Measurements from ENCODE around the gene DOLPP1.
A peak's percentile ranks its signal among the peaks of the same experiment; 100 is the strongest.
"Not testable (repeated sequence)": the region's sequence is repeated elsewhere in the genome, so short reads cannot be mapped to it uniquely, and the experiment has no call there.

DOLPP1 gene

GRCh38 chr9:129110740-129111527 is 30.0 kb downstream of the DOLPP1 start, which contains the start of the genes CRAT and PTPA:
TSS of gene CRAT (minus strand) at chr9:129110793. CDS start at chr9:129110509, 284 bp downstream.
TSS of gene PTPA (plus strand) at chr9:129111415. CDS start at chr9:129111601, 186 bp downstream.
- H3K4me3 ChIP-seq (ENCODE audit: low read length) = peak within 1 kb of the TSS; percentile 83
- peak; percentile 97 for DNase-seq (ENCODE audit: low read depth)
- TF ChIP-seq CTCF (IDR thresholded peaks at IDR 0.05; ENCODE audit: insufficient read depth, low read depth, low read length, missing control alignments) = no peak

DNA sequence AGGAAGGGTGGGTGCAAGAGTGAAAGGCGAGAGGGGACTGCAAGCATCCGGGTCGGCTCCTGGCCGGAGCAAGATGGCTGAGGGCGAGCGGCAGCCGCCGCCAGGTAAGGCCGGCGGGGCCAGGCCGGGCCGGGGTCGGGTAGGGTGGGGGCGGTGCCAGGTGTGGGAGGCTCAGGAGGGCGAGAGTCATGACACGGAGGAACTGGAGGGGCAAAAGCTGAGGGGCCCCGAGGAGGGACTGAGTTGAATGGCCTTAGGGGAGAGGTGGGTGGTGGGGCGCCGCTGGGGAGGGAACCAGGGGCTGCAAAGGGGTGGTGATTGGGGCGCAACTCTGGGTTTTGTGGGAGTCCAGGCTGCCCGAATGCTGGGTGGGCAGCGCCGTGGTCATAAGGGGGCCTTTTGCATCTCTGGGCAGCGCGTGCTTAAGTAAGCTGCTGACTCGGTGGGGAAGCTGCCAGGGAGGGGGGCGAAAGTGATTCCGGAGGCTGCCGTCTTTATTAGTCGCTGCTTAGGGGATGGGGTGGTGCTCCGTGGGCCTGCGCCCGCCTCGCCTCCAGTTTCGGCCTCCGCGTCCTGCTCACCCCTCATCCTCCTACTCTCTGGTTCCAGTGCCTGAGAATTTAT is 30.7 kb downstream of the DOLPP1 start:
- DNase-seq (ENCODE audit: low read depth) = peak; percentile 41
- no peak for TF ChIP-seq CTCF (IDR thresholded peaks at IDR 0.05; ENCODE audit: insufficient read depth, low read depth, low read length, missing control alignments)

GRCh38 chr9:129112526-129112925 is 31.6 kb downstream of the DOLPP1 start:
- peak overlapping the region; percentile 83 for H3K4me3 ChIP-seq (ENCODE audit: low read length)
- DNase-seq (ENCODE audit: low read depth) = not testable (repeated sequence)

More for the DNA sequence above, 30.7 kb downstream of the DOLPP1 start:
- peak overlapping the region; percentile 83 for H3K4me3 ChIP-seq (ENCODE audit: low read length)

DNA sequence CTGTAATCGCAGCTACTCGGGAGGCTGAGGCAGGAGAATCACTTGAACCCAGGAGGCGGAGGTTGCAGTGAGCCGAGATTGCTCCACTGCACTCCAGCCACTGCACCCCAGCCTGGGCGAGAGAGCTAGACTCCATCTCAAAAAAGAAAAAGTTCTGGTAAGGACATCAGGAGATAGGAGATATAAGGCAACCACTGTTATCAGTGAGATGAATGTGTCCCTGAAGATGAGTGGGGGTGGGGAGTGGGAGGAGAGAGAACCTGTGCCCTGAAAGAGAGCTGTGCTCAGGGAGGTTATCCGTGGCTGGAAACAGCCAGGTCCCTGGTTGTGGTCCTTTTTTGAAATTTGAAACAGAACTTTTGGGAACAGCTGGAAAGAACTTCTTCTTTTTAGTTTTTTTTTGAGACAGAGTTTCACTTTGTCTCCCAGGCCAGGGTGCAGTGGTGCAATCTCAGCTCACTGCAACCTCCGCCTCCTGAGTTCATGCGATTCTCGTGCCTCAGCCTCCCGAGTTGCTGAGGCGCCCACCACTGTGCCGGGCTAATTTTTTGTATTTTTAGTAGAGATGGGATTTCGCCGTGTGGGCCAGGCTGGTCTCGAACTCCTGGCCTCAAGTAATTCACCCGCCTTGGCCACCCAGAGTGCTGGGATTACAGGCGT is 32.9 kb downstream of the DOLPP1 start:
- no peak overlapping the region for H3K4me3 ChIP-seq (ENCODE audit: low read length)
- DNase-seq (ENCODE audit: low read depth) = no peak
- TF ChIP-seq CTCF (IDR thresholded peaks at IDR 0.05; ENCODE audit: insufficient read depth, low read depth, low read length, missing control alignments) = no peak

DNA sequence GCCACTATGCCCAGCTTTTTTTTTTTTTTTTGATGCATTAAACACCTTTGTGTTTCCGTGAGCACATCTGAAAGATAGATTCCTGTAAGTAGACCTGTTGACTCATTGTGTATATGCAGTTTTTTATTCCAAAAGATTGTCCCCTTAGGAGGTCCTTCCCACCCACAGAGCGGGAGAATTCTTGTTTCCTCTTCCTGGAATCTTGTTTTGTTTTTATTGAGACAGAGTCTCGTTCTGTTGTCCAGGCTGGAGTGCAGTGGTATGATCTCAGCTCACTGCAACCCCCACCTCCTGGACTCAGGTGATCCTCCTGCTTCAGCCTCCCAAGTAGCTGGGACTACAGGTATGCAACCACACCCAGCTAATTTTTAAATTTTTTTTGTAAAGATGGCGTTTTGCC is 37.9 kb downstream of the DOLPP1 start:
- TF ChIP-seq CTCF (IDR thresholded peaks at IDR 0.05; ENCODE audit: insufficient read depth, low read depth, low read length, missing control alignments) = no peak
- no peak overlapping the region for H3K4me3 ChIP-seq (ENCODE audit: low read length)
- DNase-seq (ENCODE audit: low read depth) = no peak

DNA sequence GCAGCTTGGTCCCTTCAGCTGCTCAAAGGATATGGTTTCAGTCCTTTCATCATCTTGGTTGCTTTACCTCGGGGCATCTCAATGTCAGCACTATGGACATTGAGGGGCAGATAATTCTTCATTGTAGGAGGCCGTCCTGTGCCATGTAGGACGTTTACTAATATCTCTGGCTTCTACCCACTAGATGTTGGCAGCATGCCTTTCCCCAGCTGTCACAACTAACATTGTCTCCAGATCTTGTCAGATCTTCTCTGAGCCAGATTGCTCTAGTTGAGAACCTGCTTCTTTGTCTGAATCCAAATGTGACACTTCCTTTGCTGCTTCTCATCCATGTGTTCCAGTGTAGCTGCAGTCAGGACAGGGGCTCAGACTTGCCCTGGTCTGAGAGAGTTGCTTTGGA is 40.6 kb downstream of the DOLPP1 start:
- DNase-seq (ENCODE audit: low read depth) = no peak
- no peak for TF ChIP-seq CTCF (IDR thresholded peaks at IDR 0.05; ENCODE audit: insufficient read depth, low read depth, low read length, missing control alignments)
- no peak overlapping the region for H3K4me3 ChIP-seq (ENCODE audit: low read length)

DNA sequence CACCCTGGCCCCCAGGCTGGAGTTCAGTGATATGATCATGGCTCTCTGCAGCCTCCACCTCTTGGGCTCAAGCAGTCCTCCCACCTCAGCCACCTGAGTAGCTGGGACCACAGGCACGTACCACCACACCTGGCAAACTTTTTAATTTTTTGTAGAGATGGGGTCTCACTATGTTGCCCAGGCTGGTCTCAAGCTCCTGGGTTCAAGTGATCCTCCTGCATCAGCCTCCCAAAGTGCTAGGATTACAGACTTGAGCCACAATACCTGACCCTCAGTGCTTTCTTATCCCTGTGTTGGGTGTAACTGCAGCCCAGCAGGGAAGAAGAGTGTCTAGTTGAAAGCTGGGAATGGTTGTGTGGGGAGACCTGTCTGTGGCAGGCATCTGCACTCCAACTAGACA is 41.2 kb downstream of the DOLPP1 start:
- TF ChIP-seq CTCF (IDR thresholded peaks at IDR 0.05; ENCODE audit: insufficient read depth, low read depth, low read length, missing control alignments) = no peak
- DNase-seq (ENCODE audit: low read depth) = no peak
- no peak overlapping the region for H3K4me3 ChIP-seq (ENCODE audit: low read length)

GRCh38 chr9:129122976-129123375 is 42.1 kb downstream of the DOLPP1 start:
- not testable (repeated sequence) for DNase-seq (ENCODE audit: low read depth)

More at GRCh38 chr9:129122976-129123375, 42.1 kb downstream of the DOLPP1 start:
- H3K4me3 ChIP-seq (ENCODE audit: low read length) = not testable (repeated sequence)

All from epithelial cell of esophagus (primary cell).